Suprapubic skin (tissue), 4 donors: ENCODE results near the gene BRAT1. TPM values are rescaled to one million over a fixed set of nuclear protein-coding genes. Genes with fewer than 3 reads are reported as not detected.

Experiments used
- DNase-seq, 2 donors: peaks; one replicate each; pipeline ENCODE4 v3.0.0-alpha.2; 2019; ENCODE audit warnings: low spot score in 2 of 2
- H3K27ac ChIP-seq: fragments of 200-600 bp; sonication (generic); one replicate; pipeline ENCODE4 v1.5.1; 2019
- H3K27me3 ChIP-seq: fragments of 200-600 bp; sonication (generic); one replicate; pipeline ENCODE4 v1.5.1; 2019
- H3K36me3 ChIP-seq: fragments of 200-600 bp; sonication (generic); one replicate; pipeline ENCODE4 v1.5.1; 2019
- H3K4me1 ChIP-seq: fragments of 200-600 bp; sonication (generic); one replicate; pipeline ENCODE4 v1.5.1; 2019
- H3K4me3 ChIP-seq: fragments of 200-600 bp; sonication (generic); one replicate; pipeline ENCODE4 v1.5.1; 2019; ENCODE audit warnings: mild to moderate bottlenecking
- H3K9me3 ChIP-seq: fragments of 200-600 bp; sonication (generic); one replicate; pipeline ENCODE4 v1.5.1; 2019
- EP300 ChIP-seq: sonication (generic); formaldehyde crosslinking; IDR thresholded peaks from one replicate; pipeline ENCODE4 v1.6.1; 2017; ENCODE audit warnings: antibody characterized with exemption
- POLR2A ChIP-seq, 2 donors: fragments of 450-650 bp; IDR thresholded peaks; one replicate each; pipeline ENCODE4 v1.6.1; 2017; ENCODE audit warnings: antibody characterized with exemption in 2 of 2, mild to moderate bottlenecking in 2 of 2, moderate library complexity in 2 of 2
- POLR2AphosphoS5 ChIP-seq, 3 donors: sonication (generic); formaldehyde crosslinking; IDR thresholded peaks; one replicate each; pipeline ENCODE4 v1.6.1; 2017; ENCODE audit warnings: antibody characterized with exemption in 3 of 3
- WGBS: methylation state at CpG from one replicate; pipeline ENCODE4 v1.1.5; 2018; 5-methylcytosine and 5-hydroxymethylcytosine counted together
- total RNA-seq, 4 donors: library from RNA; depleted of rRNA; stranded (reverse); fragments of >200 nt; gene quantifications; one replicate each; pipeline ENCODE4 v1.1.0, GENCODE V29; 2016
- TF ChIP-seq, protein P1 (sequence below), 2 donors: fragments of 200-600 bp in 1 of 2; fragments of 450-650 bp in 1 of 2; sonication (generic) in 1 of 2; IDR thresholded peaks; one replicate each; pipeline ENCODE4 v1.5.1; 2016 to 2019; ENCODE audit warnings: antibody characterized with exemption in 2 of 2, mild to moderate bottlenecking in 1 of 2, moderate library complexity in 1 of 2

Gene BRAT1
- total RNA-seq, 4 donors from 2014 or later = 51.5 to 79.3 (median 63.3) TPM

DNA sequence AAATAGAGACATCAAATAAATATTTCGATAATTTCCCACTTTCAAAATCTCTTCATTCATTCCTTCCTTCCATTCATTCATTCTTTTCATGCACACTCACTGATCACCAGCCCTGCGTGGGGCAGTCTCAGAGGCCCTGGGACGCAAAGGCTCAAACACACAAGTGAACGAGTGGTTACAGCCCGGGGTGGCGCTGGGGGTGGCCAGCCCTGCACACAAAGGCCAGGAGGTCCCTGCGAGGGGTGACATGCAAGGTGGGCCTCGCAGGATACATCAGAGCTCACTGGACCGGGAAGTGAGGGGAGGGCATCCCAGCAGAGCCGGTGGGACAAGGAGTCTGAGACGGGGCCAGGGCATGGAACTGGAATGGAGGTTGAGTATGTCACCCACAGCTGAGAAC, 46.6 kb upstream of the BRAT1 start:
- Histone ChIP-seq H3K4me3 (no peak overlapping the region), H3K27me3 (no peaks in the 10 kb centered on the region), H3K4me1 (peaks cover 12% of the 10 kb centered on the region), H3K36me3 (peaks cover 38% of the 10 kb centered on the region), H3K27ac (no peak overlapping the region), H3K9me3 (no peaks in the 10 kb centered on the region)
- no peak for TF ChIP-seq EP300
- TF ChIP-seq POLR2AphosphoS5 (IDR thresholded peaks at IDR 0.05) = no peak
- TF ChIP-seq, protein P1, sequence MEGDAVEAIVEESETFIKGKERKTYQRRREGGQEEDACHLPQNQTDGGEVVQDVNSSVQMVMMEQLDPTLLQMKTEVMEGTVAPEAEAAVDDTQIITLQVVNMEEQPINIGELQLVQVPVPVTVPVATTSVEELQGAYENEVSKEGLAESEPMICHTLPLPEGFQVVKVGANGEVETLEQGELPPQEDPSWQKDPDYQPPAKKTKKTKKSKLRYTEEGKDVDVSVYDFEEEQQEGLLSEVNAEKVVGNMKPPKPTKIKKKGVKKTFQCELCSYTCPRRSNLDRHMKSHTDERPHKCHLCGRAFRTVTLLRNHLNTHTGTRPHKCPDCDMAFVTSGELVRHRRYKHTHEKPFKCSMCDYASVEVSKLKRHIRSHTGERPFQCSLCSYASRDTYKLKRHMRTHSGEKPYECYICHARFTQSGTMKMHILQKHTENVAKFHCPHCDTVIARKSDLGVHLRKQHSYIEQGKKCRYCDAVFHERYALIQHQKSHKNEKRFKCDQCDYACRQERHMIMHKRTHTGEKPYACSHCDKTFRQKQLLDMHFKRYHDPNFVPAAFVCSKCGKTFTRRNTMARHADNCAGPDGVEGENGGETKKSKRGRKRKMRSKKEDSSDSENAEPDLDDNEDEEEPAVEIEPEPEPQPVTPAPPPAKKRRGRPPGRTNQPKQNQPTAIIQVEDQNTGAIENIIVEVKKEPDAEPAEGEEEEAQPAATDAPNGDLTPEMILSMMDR (IDR thresholded peaks at IDR 0.05) = no peak
- no peak for TF ChIP-seq POLR2A (IDR thresholded peaks at IDR 0.05)
- WGBS = 96% methylated on average over 11 of the region's 11 CpGs
- no peak for DNase-seq

- no peak overlapping the region for H3K4me3 ChIP-seq
- H3K27me3 ChIP-seq = no peaks in the 10 kb centered on the region
- peaks cover 5% of the 10 kb centered on the region for H3K4me1 ChIP-seq
- 84% methylated on average over 8 of the region's 9 CpGs for WGBS
- no peak for DNase-seq
- no peak overlapping the region for H3K27ac ChIP-seq
- no peaks in the 10 kb centered on the region for H3K9me3 ChIP-seq
- peaks cover 42% of the 10 kb centered on the region for H3K36me3 ChIP-seq
- TF ChIP-seq EP300 (no peak), POLR2A (IDR thresholded peaks at IDR 0.05) (no peak), POLR2AphosphoS5 (IDR thresholded peaks at IDR 0.05) (no peak)
- TF ChIP-seq, protein P1 (IDR thresholded peaks at IDR 0.05) = no peak
Measured at GRCh38 chr7:2601065-2601464, 45.7 kb upstream of the BRAT1 start.

DNA sequence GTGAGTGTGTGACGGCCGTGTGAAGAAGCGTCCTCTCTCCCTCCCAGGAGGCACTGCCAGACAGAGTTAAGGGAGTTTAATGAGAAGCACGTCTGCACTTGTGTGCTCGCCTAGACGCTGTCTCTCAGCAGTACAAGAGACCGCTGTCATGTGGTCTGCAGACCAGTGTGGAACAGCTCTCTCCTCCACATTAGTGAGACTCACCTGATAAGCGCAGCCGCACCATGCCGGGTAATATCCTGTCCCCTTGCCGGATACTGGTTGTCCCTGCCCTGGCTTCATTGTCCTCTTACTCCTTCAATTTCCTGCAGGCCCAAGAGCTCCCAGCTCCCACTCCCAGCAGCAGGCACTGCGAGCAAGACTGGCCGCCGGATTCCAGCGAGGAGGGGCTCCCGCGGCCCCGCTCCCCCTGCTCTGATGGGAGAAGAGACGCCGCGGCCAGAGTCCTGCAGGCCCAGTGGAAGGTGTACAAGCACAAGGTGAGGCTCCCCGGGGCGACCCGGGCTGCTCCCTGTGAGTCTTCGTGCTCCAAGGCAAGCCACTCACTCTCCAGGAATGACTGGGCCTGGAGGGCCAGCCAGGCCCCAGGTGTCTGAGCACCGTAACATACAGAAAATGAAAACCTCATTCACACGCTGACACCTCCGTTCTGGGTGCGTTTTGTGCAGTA, 43.0 kb upstream of the BRAT1 start:
- Histone ChIP-seq H3K36me3 (peaks cover 65% of the 10 kb centered on the region), H3K27me3 (no peaks in the 10 kb centered on the region), H3K27ac (no peak overlapping the region), H3K4me1 (peaks cover 5% of the 10 kb centered on the region), H3K4me3 (no peak overlapping the region), H3K9me3 (no peaks in the 10 kb centered on the region)
- 83% methylated on average over 29 of the region's 29 CpGs for WGBS
- no peak for DNase-seq
- TF ChIP-seq POLR2AphosphoS5 (IDR thresholded peaks at IDR 0.05) (no peak), EP300 (no peak), POLR2A (IDR thresholded peaks at IDR 0.05) (no peak)
- TF ChIP-seq, protein P1 (IDR thresholded peaks at IDR 0.05) = no peak

GRCh38 chr7:2597273-2597640, 41.9 kb upstream of the BRAT1 start:
- TF ChIP-seq POLR2A (IDR thresholded peaks at IDR 0.05) (no peak), POLR2AphosphoS5 (IDR thresholded peaks at IDR 0.05) (no peak), EP300 (no peak)
- TF ChIP-seq, protein P1 (IDR thresholded peaks at IDR 0.05) = no peak

DNA sequence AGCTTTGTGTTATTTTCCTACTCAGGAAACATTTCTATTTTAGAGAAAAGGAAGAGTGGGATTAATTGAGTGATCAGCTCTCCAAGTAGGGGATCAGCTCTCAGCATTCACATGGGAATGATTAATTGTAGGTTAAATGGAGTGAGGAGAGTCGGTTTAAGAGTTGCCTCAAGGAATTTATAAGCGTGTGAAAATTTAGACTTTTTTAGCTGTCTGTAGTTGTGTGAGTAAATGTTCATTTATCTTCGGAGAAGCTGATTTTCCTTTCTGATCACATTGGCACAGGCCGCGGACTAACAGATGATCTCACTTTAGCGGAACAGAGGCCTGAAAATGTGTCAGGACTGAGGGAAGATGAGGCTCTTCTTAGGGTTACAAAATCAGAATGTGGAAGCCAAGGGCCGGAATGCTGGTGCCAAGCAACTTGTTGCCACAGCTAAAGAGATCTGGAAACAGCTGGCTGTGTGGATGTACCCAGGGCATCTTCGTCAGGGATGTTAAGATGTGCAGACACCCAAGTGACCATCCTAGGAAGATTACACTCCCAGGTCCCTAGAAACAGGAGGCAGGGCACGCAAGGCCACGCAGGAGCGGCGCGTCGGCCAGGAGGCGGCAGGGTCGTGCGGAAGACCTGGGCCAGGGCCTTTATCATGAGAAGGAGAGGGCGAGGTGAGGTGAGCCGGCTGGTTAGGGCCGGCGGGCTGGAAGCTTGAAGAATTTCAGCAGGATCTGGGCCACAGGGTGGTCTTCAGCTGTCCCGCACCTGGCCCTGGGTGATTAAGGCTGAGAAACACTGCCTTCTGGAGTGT, 41.3 kb upstream of the BRAT1 start:
- Histone ChIP-seq H3K36me3 (peaks cover 81% of the 10 kb centered on the region), H3K4me1 (no peaks in the 10 kb centered on the region), H3K4me3 (no peak overlapping the region), H3K27me3 (no peaks in the 10 kb centered on the region), H3K27ac (no peak overlapping the region), H3K9me3 (no peaks in the 10 kb centered on the region)
- WGBS = 89% methylated on average over 22 of the region's 22 CpGs
- DNase-seq = no peak
- TF ChIP-seq, protein P1 (IDR thresholded peaks at IDR 0.05) = no peak
- TF ChIP-seq POLR2A (IDR thresholded peaks at IDR 0.05) (no peak), EP300 (no peak), POLR2AphosphoS5 (IDR thresholded peaks at IDR 0.05) (no peak)

More at GRCh38 chr7:2597273-2597640, 41.9 kb upstream of the BRAT1 start:
- Histone ChIP-seq H3K27me3 (no peaks in the 10 kb centered on the region), H3K27ac (no peak overlapping the region), H3K4me1 (no peaks in the 10 kb centered on the region), H3K4me3 (no peak overlapping the region), H3K36me3 (peaks cover 75% of the 10 kb centered on the region), H3K9me3 (no peaks in the 10 kb centered on the region)
- 91% methylated on average over 8 of the region's 13 CpGs for WGBS
- no peak for DNase-seq
